Esophagus muscularis mucosa (tissue), 4 donors: Measurements from ENCODE around the gene UVRAG. TPM values are rescaled to one million over a fixed set of nuclear protein-coding genes. Genes with fewer than 3 reads are reported as not detected.

ENCODE experiments used
- DNase-seq: peaks from one replicate; pipeline ENCODE4 v3.0.0-alpha.2; 2017; ENCODE audit errors: extremely low spot score
- H3K27ac ChIP-seq, 4 donors: fragments of 200-600 bp; sonication (generic); replicated peaks in 1 of 4; 1 replicate in 3 of 4; 2 replicates in 1 of 4; pipeline ENCODE4 v1.5.1; 2016 to 2019; ENCODE audit warnings: mild to moderate bottlenecking in 1 of 4
- H3K27me3 ChIP-seq, 4 donors: fragments of 200-600 bp; sonication (generic); one replicate each; pipeline versions ENCODE4 v1.5.1 to v1.6.0; 2016 to 2019
- H3K36me3 ChIP-seq, 4 donors: fragments of 200-600 bp; sonication (generic); one replicate each; pipeline ENCODE4 v1.5.1; 2016 to 2019
- H3K4me1 ChIP-seq, 4 donors: fragments of 200-600 bp; sonication (generic); one replicate each; pipeline ENCODE4 v1.5.1; 2016 to 2019
- H3K4me3 ChIP-seq, 4 donors: fragments of 200-600 bp; sonication (generic); 1 replicate in 2 of 4; 2 replicates in 2 of 4; pipeline ENCODE4 v1.5.1; 2016 to 2019; ENCODE audit warnings: mild to moderate bottlenecking in 4 of 4, moderate library complexity in 1 of 4
- H3K9me3 ChIP-seq, 4 donors: fragments of 200-600 bp; sonication (generic); 1 replicate in 3 of 4; 2 replicates in 1 of 4; pipeline ENCODE4 v1.5.1; 2016 to 2019
- CTCF ChIP-seq, 3 experiments: fragments of 200-600 bp in 2 of 3; fragments of 450-650 bp in 1 of 3; sonication (generic) in 2 of 3; IDR thresholded peaks; one replicate each; pipeline ENCODE4 v1.5.1; 2017 to 2019; ENCODE audit warnings: antibody characterized with exemption in 3 of 3, mild to moderate bottlenecking in 2 of 3, moderate library complexity in 1 of 3
- EP300 ChIP-seq: sonication (generic); formaldehyde crosslinking; IDR thresholded peaks from one replicate; pipeline ENCODE4 v1.6.1; 2017; ENCODE audit warnings: antibody characterized with exemption
- POLR2A ChIP-seq: fragments of 450-650 bp; IDR thresholded peaks from one replicate; pipeline ENCODE4 v1.6.1; 2017; ENCODE audit warnings: antibody characterized with exemption, moderate library complexity, mild to moderate bottlenecking, low read depth
- POLR2AphosphoS5 ChIP-seq, 2 donors: sonication (generic); formaldehyde crosslinking; IDR thresholded peaks; one replicate each; pipeline ENCODE4 v1.6.1; 2017; ENCODE audit warnings: antibody characterized with exemption in 2 of 2
- WGBS: methylation state at CpG from one replicate; pipeline ENCODE4 v1.1.5; 2018; 5-methylcytosine and 5-hydroxymethylcytosine counted together
- intact Hi-C: fragments of 100-400 bp; cut with DNase I; formaldehyde crosslinking; loops from one replicate; pipeline ENCODE4 v1.15.1; 2023
- total RNA-seq, 4 donors: library from RNA; depleted of rRNA; stranded (reverse); fragments of >200 nt; gene quantifications; one replicate each; pipeline versions ENCODE4 v1.1.0 to v1.2.1, GENCODE V29; 2016

Gene UVRAG
- total RNA-seq, 4 donors from 2014 or later = 30.6 to 37.4 (median 34.7) TPM

- Histone ChIP-seq H3K9me3 (no peaks in the 10 kb centered on the region), H3K27me3 (no peaks in the 10 kb centered on the region)
Measured at GRCh38 chr11:75821202-75821601, 6.2 kb downstream of the UVRAG start.

GRCh38 chr11:75822541-75822940, 7.5 kb downstream of the UVRAG start:
- WGBS = 49% methylated on average over 3 of the region's 3 CpGs
- no peaks in the 10 kb centered on the region for H3K36me3 ChIP-seq
- H3K4me3 ChIP-seq = no peak overlapping the region
- no peaks in the 10 kb centered on the region for H3K27me3 ChIP-seq
- H3K27ac ChIP-seq = peak overlapping the region in 3 of 4 donors; percentile 18 to 86 (median 20)
- TF ChIP-seq EP300 (no peak), POLR2AphosphoS5 (IDR thresholded peaks at IDR 0.05) (no peak)
- intact Hi-C loops = no loop called here
- H3K4me1 ChIP-seq = peaks cover 25 to 88% (median 78%) of the 10 kb centered on the region in 4 donors
- DNase-seq = no peak
- H3K9me3 ChIP-seq = no peaks in the 10 kb centered on the region

More at GRCh38 chr11:75821202-75821601, 6.2 kb downstream of the UVRAG start:
- DNase-seq = no peak
- no peaks in the 10 kb centered on the region for H3K36me3 ChIP-seq
- no peak overlapping the region for H3K4me3 ChIP-seq
- H3K27ac ChIP-seq = no peak overlapping the region
- intact Hi-C loops = no loop called here
- TF ChIP-seq POLR2AphosphoS5 (IDR thresholded peaks at IDR 0.05) (no peak), CTCF (IDR thresholded peaks at IDR 0.05) (no peak), EP300 (no peak), POLR2A (no peak)
- 97% methylated on average over 5 of the region's 5 CpGs for WGBS
- peaks cover 29 to 88% (median 78%) of the 10 kb centered on the region in 4 donors for H3K4me1 ChIP-seq

- Histone ChIP-seq H3K27ac (peak overlapping the region in 3 of 4 donors; percentile 18 to 86 (median 20)), H3K27me3 (no peaks in the 10 kb centered on the region), H3K4me1 (peaks cover 26 to 88% (median 79%) of the 10 kb centered on the region in 4 donors), H3K9me3 (no peaks in the 10 kb centered on the region), H3K4me3 (no peak overlapping the region), H3K36me3 (no peaks in the 10 kb centered on the region)
- DNase-seq = no peak
- 100% methylated on average over 3 of the region's 4 CpGs for WGBS
- intact Hi-C loops = no loop called here
- no peak for TF ChIP-seq POLR2AphosphoS5 (IDR thresholded peaks at IDR 0.05)
- TF ChIP-seq CTCF (IDR thresholded peaks at IDR 0.05) = no peak
- TF ChIP-seq EP300 = no peak
- no peak for TF ChIP-seq POLR2A
Measured at GRCh38 chr11:75823415-75823814, 8.4 kb downstream of the UVRAG start.

DNA sequence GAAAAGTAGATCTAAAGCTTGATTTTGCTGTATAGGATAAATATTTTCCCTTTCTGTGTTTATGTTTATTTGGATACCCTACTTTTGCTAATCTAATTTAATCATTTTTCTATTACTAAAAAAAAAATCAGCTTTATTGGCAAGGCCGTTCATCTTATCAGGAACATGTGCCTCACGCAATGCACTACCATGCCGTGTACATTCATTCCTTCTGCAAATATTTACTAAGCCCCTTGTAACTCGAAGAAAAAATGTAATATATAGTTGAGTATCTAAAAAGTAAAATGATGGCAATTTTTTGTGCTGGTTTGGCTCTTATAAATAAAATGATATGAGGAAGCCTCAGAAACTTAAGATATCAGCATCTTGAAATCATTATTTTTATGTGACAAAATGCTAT, 8.9 kb downstream of the UVRAG start:
- WGBS = 69% methylated on average over 4 of the region's 4 CpGs
- H3K36me3 ChIP-seq = no peaks in the 10 kb centered on the region
- intact Hi-C loops = no loop called here

More for the DNA sequence above, 8.9 kb downstream of the UVRAG start:
- DNase-seq = no peak
- TF ChIP-seq POLR2A (no peak), EP300 (no peak), CTCF (IDR thresholded peaks at IDR 0.05) (no peak), POLR2AphosphoS5 (IDR thresholded peaks at IDR 0.05) (no peak)
- H3K27me3 ChIP-seq = no peaks in the 10 kb centered on the region
- peaks cover 26 to 91% (median 76%) of the 10 kb centered on the region in 4 donors for H3K4me1 ChIP-seq
- no peaks in the 10 kb centered on the region for H3K9me3 ChIP-seq
- peak overlapping the region in 2 of 4 donors; percentile 86 to 89 for H3K27ac ChIP-seq
- no peak overlapping the region for H3K4me3 ChIP-seq
